DMS53 (cell line): Measurements from ENCODE around the gene KLHL2.
A peak's percentile ranks its signal among the peaks of the same experiment; 100 is the strongest.

Source experiments
- DNase-seq: peaks from one replicate; lab custom pipeline; 2025; lab: John Stamatoyannopoulos, UW

Gene KLHL2

DNA sequence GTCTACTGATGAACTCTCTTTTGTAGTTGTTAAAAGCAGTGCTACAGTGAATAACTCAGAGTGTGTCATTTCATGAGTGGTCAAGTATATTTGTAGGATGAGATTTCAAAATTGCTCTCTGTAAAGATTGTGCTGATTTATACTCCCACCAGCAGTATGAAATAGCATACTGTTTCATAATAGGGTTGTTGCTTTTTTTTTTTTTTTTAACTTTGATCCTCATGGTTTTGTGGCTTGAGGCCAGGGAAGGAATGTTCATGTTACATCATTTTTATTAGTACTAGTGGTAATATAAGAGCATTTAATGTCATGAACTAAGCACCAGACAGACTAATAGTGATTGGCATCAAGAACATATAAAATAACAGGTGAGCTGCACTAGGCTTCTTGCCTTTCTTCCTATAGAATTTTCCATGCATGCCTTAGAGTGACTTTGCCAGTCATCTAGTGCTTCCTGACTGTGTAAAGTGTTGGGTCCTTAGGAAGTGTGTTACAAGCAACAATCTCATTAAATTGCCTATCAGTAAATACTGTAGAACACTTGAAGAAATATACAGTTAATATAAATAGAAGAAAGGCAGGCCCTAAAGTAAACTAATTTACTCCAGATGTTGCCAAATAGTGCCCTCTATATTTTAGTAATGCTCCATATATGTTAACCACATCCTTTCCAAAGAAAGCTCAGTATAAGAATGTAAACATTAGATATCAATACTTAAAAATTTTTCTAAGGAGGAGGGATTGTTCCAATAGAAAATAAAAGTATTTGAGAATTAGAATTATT lies 81.5 kb downstream of the KLHL2 start:
- DNase-seq, result no peak

DNA sequence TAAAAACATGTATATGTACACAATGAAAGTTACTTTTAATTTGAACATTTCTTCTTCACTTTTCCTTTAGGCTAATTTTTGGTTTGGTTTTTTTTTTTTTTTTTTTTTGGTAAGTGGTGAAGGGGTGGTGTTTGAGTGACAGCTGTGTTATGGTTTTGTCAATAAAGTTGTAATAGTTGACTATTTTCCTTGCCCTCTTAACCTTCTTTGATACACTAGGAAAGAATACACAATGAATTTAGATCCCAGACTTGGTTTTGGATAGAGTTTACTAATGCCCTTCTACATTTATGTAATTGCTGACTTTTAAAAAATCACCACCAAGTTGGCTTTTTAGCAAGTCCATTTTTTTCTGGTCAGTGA lies 82.0 kb downstream of the KLHL2 start:
- no peak for DNase-seq

DNA sequence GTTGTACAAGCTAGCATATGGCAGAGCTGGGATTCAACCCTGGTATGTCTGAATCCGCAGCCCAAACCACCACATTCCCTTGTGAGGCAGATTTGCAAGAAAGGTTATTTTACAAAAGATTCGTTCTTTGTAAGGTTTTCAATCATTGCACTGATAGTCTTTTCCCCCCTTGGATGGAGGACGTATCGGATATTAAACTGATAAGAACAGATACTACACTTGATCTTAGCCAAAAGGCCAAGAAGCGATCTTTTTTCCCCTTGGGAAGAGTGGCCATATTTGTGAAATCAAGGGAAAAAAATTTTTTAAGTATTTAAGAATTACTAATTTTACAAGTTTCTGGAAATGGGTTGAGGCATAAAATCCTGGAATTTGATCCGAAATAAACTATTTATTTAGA lies 85.7 kb downstream of the KLHL2 start:
- DNase-seq, result no peak

DNA sequence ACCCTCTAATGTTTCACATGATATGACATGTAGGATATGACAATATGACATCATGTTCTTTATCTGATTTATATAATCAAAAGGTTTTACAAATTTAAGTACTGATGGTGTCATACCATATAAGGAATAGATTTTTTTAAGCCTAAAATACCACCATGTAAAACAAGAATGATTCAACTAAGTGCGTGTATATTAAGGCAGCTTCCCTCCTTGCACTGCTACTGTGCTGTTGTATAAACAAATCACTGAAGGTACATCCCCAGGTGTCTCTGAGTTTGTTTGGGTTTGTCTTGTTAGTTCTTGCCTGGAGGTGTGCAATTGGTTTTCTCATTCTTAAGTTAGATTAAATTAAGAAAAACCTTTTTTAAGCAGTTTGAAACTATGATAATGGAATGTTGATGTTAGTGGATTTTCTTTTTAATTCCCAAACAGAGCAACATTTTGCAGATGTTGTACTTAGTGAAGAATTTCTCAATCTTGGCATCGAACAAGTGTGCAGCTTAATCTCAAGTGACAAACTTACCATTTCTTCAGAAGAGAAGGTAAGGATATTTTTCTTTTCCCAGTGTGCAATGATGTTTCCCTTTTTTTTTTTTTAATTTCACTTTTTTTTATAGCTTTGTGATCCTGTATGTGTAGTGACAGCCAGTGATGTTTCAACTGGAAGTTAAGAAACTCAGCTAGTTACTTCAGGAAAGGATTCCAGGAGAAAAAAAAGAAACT lies 86.7 kb downstream of the KLHL2 start:
- DNase-seq, result no peak

DNA sequence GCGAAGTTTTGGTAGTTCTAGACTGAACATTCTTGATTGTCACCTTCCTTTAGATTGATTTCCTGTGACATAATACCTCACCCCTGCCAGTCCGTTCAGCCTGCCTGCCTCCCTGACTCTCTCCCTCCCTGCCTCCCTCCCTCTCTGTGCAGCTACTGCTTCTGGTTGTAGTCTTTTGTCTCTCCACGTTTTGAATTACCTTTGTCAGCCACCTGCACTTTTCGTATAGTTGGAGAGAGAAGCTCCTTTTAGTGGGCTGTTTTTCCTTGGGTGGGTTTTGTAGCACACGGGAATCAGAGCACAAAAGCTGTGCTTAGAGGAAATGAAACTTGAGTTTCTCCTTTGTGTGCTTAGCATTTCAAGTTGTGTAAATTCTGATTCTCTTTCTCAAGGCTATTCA lies 87.5 kb downstream of the KLHL2 start:
- DNase-seq, result peak; percentile 16

DNA sequence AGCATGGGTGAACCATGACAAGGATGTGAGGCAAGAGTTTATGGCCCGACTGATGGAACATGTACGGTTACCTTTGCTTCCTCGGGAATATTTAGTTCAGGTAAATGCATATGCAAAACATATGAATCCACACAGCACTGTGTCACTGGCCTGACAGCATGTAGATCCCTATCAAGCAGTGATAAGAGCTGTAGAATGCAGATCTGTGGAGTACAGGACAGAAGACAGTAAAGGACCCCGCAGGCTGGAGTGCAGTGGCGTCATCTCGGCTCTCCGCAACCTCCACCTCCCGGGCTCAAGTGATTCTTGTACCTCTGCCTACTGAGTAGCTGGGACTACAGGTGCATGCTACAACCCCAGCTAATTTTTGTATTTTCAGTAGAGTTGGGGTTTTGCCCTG lies 90.3 kb downstream of the KLHL2 start:
- no peak for DNase-seq

DNA sequence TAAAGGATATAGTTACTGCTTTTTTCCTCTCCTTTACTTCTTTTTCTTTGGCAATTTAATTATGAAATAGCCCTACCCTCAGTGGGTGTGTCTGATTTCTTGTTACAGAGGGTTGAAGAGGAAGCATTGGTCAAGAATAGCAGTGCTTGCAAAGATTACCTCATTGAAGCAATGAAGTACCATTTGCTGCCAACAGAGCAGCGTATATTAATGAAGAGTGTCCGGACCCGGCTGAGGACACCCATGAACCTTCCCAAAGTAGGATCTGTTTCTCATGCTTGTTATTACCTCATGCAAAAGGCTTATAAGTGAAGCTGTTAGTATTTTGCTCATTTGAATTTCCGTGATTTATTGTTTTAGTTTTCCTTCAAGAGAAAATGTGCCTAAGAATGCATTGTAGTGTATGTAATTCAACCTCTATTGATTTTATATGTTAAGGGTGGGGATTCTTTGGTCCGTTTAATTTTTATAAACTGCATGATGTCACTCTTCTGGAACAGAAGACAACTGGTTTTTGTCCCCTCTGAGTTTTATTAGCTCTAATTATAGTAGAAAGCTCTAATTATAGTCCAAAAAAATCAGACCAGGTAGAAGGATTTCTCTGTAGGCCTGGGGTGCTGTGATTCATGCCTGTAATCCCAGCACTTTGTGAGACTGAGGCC lies 92.2 kb downstream of the KLHL2 start:
- DNase-seq, result peak; percentile 4

DNA sequence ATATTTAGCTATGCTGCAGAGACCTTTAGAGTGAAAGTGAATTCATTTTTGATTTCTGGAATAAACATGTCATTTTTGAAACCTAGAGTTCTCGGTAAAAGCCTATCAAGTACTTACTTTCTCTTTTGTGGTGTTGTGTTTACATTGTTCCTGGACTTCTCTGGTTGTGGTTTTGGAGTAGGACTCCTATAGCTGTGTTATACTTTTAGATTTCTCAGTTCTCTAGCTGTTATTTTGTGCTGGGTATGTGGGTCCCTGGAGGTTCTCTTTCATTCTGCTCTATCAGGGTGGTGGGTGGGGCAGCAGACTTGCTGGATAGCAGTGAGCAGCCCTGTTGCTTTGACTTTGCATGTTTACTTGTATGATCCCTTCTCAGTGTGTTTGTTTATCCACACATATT lies 94.5 kb downstream of the KLHL2 start:
- DNase-seq, result peak; percentile 35

DNA sequence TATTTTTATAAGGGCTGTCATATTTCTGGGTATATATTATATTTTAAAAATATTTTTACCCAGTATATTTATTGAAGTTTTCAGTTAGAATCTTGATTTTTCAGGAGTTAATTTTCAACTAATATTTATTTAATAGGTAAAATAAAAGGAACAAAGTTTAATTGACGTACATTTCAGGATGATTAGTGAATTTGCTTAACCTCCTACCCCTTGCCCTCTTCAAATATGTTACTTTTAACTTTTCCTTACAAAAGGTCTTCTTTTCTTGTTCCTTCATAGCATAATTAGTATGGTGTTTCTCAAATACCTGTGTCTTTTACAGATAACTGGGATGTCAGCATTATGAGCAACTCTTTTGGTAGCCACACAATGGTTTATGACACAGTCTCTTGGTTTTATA lies 95.3 kb downstream of the KLHL2 start:
- DNase-seq, result no peak

DNA sequence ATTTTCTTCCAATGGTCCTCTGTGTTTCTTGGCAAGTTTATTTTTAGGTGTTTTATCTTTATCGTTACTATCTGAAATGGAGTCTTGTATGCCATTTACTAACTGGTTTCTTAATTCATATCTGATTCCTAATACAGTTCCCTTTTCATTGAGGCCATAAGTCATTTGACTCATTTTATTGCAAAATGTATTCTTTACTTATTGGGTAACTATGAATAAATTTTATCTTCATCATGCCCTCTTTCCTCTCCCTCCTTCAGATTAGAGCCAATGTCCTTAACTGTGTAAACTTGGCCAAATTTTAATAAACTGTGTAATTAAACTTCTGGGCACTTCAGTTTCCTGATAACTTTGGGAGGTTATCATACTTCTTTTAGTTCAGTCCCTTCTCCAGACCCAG lies 100.8 kb downstream of the KLHL2 start:
- DNase-seq, result no peak

DNA sequence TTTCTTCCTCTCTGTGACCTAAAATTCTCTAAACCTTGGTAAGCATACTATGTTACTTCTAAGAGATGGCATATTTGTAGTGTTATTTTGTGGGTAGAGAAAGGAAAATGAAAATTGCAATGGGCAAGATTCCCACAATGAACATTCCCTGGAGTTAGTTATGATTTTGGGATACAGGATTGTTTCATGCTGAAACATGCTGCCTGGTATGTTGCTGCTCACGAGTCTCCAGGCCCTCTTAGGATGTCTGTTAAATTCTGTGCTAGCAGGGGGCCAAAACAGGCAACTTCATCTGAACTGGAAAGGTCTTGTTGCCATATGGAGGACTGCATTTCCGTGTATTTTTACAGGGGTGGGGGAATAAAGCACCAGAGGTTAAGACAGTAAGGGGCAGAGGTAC lies 101.2 kb downstream of the KLHL2 start:
- DNase-seq, result no peak

DNA sequence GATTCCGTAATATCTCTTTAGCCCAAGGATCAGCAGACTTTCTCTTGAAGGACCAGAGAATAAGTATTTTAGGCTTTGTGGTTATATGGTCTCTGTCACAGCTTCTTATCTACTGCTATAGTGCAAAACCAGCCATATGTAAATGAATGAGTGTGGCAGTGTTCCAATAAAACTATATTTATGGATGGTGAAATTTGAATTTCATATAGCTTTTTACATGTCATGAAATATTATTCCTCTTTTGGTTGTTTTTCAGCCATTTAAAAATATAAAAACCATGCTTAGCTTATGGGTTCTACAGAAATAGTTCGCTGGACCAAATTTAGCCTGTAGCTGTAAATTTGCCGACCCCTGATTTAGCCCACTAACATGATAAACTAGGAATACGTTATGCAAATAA lies 102.1 kb downstream of the KLHL2 start:
- DNase-seq, result no peak

DNA sequence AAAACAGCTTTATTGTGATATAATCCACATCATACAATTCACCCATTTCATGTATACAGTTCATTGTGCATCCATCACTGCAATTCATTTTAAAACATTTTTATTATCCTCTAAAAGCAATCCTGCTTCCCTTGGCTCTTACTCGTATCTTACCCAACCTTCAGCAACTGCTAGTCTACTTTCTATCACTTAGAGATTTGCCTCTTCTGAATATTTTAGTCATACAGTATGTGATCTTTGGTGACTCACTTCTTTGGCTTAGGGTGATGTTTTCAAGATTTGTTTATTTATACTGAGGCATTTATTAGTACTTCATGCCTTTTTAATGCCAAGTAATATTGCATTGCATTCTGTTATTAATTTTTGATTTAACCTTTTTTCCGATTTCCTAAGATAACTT lies 105.1 kb downstream of the KLHL2 start:
- DNase-seq, result no peak

DNA sequence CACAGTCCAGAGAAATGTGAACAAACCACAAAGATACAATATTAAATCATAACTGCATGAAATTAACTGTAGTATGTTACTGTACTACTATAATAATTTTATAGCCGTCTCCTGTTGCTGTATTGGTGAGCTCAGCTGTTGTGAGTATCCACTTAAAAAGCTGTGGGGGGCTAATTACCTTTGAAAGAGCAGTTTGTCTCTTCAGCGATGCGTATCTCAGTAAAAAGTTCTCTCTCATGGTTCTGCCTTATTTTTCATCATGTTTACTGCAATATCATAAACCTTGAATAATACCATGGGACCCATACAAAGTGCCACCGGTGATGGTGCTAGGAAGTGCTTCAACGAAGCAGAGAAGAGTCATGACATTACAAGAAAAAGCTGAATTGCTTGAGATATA lies 111.7 kb downstream of the KLHL2 start:
- no peak for DNase-seq

DNA sequence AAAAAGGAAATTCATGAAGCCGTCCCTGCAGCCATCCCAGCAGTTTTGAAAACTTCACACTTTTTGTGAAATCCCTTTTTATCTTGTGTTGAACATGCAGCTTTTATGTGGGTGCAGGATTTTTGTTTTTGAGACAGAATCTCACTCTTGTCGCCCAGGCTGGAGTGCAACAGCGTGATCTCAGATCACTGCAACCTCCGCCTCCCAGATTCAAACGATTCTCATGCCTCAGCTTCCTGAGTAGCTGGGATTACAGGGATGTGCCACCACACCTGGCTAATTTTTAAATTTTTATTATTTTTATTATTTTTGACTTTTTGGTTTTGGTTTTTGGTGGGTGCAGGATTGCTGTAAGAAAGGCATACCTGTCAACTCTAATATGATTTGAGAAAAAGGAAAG lies 112.1 kb downstream of the KLHL2 start:
- no peak for DNase-seq

DNA sequence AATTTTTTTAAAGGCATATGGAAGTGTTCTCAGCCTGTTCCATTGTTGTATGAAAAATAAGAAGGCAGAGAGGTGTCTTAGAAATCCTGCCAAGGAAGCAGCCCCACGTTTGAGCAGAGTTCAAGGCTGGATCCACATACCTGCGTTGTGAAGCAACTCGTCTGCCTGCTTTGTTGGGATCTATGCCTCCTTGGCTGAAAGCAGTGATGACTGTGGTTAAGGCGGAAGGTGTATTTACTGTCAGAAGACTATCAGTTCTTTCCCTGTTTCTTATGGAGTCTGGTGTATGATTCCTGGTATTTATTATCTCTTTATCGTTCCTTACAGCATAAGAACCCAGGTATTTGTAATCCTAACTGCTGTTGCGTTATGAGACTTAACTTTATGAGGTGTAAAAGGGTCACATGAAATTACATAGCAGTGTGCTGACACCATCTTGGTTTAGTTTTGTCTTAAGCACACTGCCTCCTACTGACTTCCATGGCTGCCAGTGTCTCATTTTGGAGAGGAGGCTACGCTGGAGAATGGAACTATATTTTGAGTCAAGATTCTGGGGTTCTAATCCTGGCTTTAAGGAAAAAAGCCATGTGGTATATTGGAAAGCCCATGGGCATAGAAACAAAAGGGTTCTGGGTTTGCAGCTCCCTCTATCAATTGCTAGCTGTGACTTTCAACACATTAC lies 117.0 kb downstream of the KLHL2 start:
- no peak for DNase-seq

DNA sequence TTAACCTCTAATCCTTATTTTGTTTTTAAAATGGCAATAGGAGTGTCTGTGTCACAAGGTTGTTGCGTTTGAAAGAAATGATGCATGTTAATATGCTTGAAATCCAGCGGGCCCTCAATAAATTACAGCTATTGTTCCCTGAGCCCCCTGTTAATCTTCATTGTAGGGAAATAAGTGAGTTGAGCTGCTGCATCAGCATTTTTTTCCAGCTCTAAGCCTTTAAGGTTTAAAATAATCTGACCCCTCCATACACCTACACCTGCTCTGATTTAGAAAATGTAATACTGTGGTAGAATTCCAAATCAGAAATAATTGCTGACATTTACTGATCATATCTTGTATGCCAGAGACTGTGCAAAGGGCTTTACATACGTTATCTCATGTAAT lies 117.5 kb downstream of the KLHL2 start:
- no peak for DNase-seq

DNA sequence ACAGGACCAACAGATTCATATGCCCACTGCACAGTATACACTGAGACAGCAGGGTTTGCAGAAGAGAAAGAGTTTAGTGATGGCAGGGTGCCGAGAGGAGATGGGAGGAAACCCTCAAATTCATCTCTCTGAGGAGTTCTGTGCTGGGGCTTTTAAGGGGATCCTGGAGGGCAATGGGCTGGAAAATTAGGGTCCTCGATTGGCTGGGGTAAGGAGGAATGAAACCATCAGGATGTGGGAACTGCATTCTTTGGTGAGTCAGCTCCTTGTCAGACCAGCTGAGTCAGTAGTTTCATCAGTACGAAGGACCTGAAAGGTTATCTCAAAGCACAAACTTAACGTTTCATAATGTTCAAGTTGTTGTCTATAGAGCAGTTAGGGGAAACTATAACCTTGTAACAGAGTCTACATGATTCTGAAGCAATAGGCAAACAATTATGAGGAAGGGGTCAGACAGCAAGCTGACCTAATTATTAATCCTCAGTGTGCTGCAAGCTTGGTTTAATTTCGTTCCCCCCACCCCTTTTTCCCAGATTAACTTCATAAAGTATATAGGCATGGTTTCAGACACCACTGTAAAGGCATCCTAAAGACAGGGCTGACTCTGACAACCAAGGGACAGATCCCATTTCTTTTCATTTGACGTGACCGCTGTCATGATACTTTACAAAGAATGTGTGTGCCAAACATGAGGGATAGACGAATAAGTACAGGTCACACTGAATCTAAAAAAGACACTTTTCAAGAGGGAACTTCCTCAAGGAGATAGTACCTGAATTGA lies 118.6 kb downstream of the KLHL2 start:
- DNase-seq, result peak; percentile 20

DNA sequence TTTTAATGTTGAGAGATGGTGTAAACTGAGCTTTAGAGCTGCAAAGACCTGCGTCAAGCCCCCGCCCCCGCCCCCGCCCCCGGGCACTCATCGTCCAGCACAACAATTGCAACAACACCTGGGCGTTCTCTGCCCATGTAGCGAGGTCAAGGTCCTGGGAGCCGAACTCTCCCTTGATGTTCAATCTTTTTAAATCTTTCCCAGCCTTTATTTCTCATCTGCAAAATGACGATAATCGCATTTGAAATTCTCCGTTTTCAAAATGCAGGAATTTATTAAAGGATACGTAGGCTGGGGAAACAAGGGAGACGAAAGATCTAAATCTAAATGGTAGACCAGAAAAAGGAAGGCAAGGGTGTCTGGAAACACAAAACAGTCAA lies 119.5 kb downstream of the KLHL2 start:
- peak; percentile 66 for DNase-seq

DNA sequence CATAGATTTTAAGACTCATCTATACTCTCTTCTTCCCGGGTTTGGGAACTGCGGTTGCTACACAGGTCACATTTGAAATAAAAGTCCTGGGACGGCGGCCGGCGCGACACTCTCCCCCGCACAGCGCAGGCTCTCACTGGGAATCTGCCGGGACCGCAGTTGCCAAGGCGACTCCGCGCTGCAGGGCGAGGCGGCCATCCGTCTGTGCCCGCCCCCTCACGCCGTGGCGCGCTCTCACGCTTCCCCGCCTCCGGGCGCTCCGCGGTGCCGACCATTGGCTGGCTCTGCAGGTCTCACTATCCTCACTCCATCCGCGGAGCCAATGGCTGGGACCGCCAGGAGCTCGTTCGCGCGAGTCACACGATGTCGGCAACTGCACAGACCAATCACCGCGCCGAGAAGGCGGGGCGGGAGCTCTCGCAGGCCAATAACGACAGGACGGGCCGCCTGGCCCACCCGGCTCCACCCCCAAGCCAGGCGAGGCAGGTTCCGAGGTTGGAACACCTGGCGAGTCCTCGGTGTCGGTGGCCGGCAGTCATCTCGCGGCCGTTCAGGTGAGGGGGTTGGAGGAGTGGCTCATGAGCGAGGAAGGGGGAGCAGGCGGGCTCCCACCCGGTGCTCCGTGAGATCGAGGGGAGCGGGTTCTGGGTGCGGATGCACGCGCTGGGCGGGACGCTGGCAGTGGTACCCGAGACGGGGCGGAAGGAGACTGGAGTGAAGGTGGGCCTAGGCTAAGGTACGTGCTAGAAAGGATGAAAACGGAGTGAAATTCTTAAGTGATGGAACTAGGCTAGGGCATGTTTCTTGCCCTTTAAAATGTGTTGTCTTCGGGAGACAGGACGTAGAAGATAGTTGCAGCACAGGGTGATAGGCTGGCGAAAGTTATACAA lies 120.1 kb downstream of the KLHL2 start, which contains the start of gene MSMO1:
Gene MSMO1, plus strand, starts transcription at position 459 of the 890 bp plus-strand sequence. CDS start 5,702 bp downstream, outside the sequence.
- peak; percentile 99 for DNase-seq

DNA sequence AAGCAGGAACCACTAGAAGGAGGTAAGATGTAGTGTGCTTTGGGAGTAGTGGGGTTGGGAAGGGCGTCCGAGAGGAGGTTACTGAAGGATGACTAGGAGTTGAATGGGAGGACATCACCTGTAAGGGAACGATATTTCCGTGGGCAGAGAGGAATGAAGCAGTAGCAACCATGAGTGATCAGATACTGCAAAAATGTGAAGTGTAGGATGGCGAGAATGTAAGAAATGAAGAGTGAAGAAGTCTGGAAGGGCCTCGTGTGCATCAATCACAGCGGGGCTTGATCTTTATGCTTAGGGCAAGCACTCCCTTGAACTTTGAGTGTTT lies 120.7 kb downstream of the KLHL2 start:
- peak; percentile 27 for DNase-seq
